GM18907 (cell line): Measurements from ENCODE around the gene WWC2.

Experiments used
- ATAC-seq: cut with Tn5 transposase; IDR thresholded peaks from one replicate; pipeline ENCODE4 v1.9.1; 2021; ENCODE audit warnings: mild to moderate bottlenecking, moderate library complexity; ENCODE audit not compliant: unreplicated experiment

Gene WWC2

GRCh38 chr4:183348706-183349659 is 249.9 kb downstream of the WWC2 start:
- no peak for ATAC-seq

- ATAC-seq, result no peak
Measured at GRCh38 chr4:183349673-183350072, 250.6 kb downstream of the WWC2 start.

- no peak for ATAC-seq
Measured at GRCh38 chr4:183350317-183351071, 251.4 kb downstream of the WWC2 start.

GRCh38 chr4:183352546-183352945 is 253.5 kb downstream of the WWC2 start:
- no peak for ATAC-seq

GRCh38 chr4:183353557-183353956 is 254.5 kb downstream of the WWC2 start:
- ATAC-seq, result no peak

GRCh38 chr4:183354219-183354618 is 255.2 kb downstream of the WWC2 start:
- no peak for ATAC-seq

GRCh38 chr4:183355405-183355804 is 256.3 kb downstream of the WWC2 start:
- ATAC-seq, result no peak

- no peak for ATAC-seq
Measured at GRCh38 chr4:183356173-183356830, 257.2 kb downstream of the WWC2 start.

- no peak for ATAC-seq
Measured at GRCh38 chr4:183356931-183357675, 258.0 kb downstream of the WWC2 start.

- no peak for ATAC-seq
Measured at GRCh38 chr4:183358215-183358755, 259.2 kb downstream of the WWC2 start.

GRCh38 chr4:183360161-183360919 is 261.3 kb downstream of the WWC2 start:
- ATAC-seq, result no peak

- no peak for ATAC-seq
Measured at GRCh38 chr4:183362036-183362435, 263.0 kb downstream of the WWC2 start.

GRCh38 chr4:183362916-183363542 is 264.0 kb downstream of the WWC2 start:
- ATAC-seq, result no peak

- no peak for ATAC-seq
Measured at GRCh38 chr4:183364025-183364424, 265.0 kb downstream of the WWC2 start.

GRCh38 chr4:183366206-183366835 is 267.3 kb downstream of the WWC2 start:
- no peak for ATAC-seq

- ATAC-seq, result no peak
Measured at GRCh38 chr4:183369073-183369472, 270.0 kb downstream of the WWC2 start.
